HG02970 (cell line): ENCODE data around the gene UBE2C.
"Not testable (repeated sequence)": the region's sequence is repeated elsewhere in the genome, so short reads cannot be mapped to it uniquely, and the experiment has no call there.

Experiments
- ATAC-seq: cut with Tn5 transposase; IDR thresholded peaks from one replicate; pipeline ENCODE4 v1.9.1; 2021; ENCODE audit warnings: mild to moderate bottlenecking, moderate library complexity, moderate number of reproducible peaks; ENCODE audit not compliant: unreplicated experiment, low FRiP score

UBE2C gene

GRCh38 chr20:45829673-45830106 lies 17.2 kb downstream of the UBE2C start:
- not testable (repeated sequence) for ATAC-seq

GRCh38 chr20:45832619-45833018 lies 20.2 kb downstream of the UBE2C start:
- ATAC-seq = no peak

- no peak for ATAC-seq
Measured at GRCh38 chr20:45833030-45833882, 20.8 kb downstream of the UBE2C start, which contains the start of gene SNX21. SNX21 (plus strand) TSS chr20:45833799; CDS start chr20:45833920, 121 bp downstream.

- no peak for ATAC-seq
Measured at GRCh38 chr20:45833883-45834796, 21.7 kb downstream of the UBE2C start.

GRCh38 chr20:45834797-45835161 lies 22.3 kb downstream of the UBE2C start:
- ATAC-seq = no peak

GRCh38 chr20:45835329-45835765 lies 22.9 kb downstream of the UBE2C start:
- no peak for ATAC-seq

- no peak for ATAC-seq
Measured at GRCh38 chr20:45835825-45836224, 23.4 kb downstream of the UBE2C start.

- no peak for ATAC-seq
Measured at GRCh38 chr20:45836841-45837240, 24.4 kb downstream of the UBE2C start.

GRCh38 chr20:45840700-45841198 lies 28.3 kb downstream of the UBE2C start:
- no peak for ATAC-seq

- no peak for ATAC-seq
Measured at GRCh38 chr20:45841407-45842129, 29.1 kb downstream of the UBE2C start.

- no peak for ATAC-seq
Measured at GRCh38 chr20:45842169-45842812, 29.8 kb downstream of the UBE2C start.

GRCh38 chr20:45843506-45843905 lies 31.1 kb downstream of the UBE2C start:
- no peak for ATAC-seq

GRCh38 chr20:45845452-45845851 lies 33.0 kb downstream of the UBE2C start:
- no peak for ATAC-seq

- no peak for ATAC-seq
Measured at GRCh38 chr20:45848421-45848820, 36.0 kb downstream of the UBE2C start.

- ATAC-seq = no peak
Measured at GRCh38 chr20:45848969-45849582, 36.6 kb downstream of the UBE2C start.

GRCh38 chr20:45850238-45850637 lies 37.8 kb downstream of the UBE2C start:
- no peak for ATAC-seq

- no peak for ATAC-seq
Measured at GRCh38 chr20:45850926-45851325, 38.5 kb downstream of the UBE2C start.

GRCh38 chr20:45851501-45851900 lies 39.1 kb downstream of the UBE2C start:
- ATAC-seq = no peak

GRCh38 chr20:45852326-45852725 lies 39.9 kb downstream of the UBE2C start:
- no peak for ATAC-seq
